ENCODE results near the gene ZSWIM4. TPM values are rescaled to one million over a fixed set of nuclear protein-coding genes. Genes with fewer than 3 reads are reported as not detected.
A peak's percentile ranks its signal among the peaks of the same experiment; 100 is the strongest.
"Not testable (repeated sequence)": the region's sequence is repeated elsewhere in the genome, so short reads cannot be mapped to it uniquely, and the experiment has no call there.

The ZSWIM4 gene
- total RNA-seq, 4 donors from 2014 or later = 6.9 to 15.6 (median 8.9) TPM

DNA sequence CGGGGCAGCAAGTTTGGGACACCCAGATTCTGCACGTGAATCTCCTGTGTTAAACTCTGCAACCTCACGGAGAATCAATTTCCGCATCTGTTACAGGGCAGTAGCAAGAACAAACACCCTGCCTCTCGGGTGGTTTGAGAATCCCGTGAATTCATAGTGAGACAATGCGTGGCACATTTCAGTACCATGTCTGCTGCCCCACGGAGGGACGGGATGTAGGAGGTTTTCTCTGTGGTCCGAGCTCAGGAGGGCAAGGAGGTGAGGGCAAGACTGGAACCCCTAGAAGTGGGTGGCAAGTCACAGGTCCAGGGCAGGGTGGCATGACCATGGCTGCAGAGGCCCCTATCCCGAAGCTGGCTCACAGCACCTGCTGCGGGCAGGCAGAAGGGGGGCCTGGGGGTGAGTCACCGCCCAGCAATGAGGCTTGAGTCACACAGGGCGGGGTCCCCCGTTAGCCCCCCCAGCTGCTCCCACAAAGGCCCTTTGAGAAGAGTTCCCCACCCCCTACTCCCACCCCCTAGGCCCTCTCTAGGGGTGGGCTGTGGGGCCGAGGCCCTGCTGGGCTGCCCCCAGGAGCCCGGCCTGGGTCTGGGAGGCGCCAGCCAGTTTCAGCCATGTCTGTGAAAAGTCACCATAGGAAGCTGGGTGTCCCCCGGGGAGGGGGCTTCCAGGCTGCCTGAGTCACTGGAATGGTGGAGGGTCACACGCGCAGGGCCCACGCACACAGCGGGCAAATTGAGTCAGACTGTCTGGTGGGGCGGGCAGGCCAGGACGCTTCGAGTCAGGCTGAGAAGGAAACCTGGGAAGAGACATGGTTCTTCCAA lies 55.9 kb downstream of the ZSWIM4 start:
- no peaks in the 10 kb centered on the region for H3K27me3 ChIP-seq
- peaks cover 30 to 48% of the 10 kb centered on the region in 2 donors for H3K4me1 ChIP-seq
- peak; percentile 76 to 77 for DNase-seq
- intact Hi-C loops (cut with DNase I) = no loop called here
- peak overlapping the region in 1 of 3 donors; percentile 17 for H3K4me3 ChIP-seq (replicated peaks in 1 of 3)
- H3K36me3 ChIP-seq = no peaks in the 10 kb centered on the region
- WGBS, 2 donors = 42 to 66% methylated on average over 15 to 20 of the region's 26 CpGs
- H3K27ac ChIP-seq = peak overlapping the region; percentile 90 to 100 (median 100)
- TF ChIP-seq POLR2A (IDR thresholded peaks at IDR 0.05) (no peak), CTCF (IDR thresholded peaks at IDR 0.05) (no peak)
- no peaks in the 10 kb centered on the region for H3K9me3 ChIP-seq

DNA sequence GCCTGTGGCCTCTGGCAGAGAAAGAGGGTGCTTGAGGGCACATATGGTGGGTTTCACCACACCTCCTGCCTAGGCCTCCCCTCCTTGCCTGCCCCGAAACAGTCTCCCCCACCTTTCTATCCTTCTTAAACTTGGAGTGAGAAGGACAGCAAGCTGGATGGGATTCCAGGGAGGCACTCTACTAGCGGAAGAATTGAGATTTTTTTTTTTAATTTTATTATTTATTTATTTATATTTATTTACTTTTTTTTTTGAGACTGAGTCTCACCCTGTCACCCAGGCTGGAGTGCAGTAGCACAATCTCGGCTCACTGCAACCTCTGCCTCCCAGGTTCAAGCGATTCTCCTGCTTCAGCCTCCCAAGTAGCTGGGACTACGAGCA lies 56.5 kb downstream of the ZSWIM4 start:
- DNase-seq; H3K9me3 ChIP-seq; H3K36me3 ChIP-seq; intact Hi-C loops (cut with DNase I); H3K27me3 ChIP-seq; H3K4me3 ChIP-seq (replicated peaks in 1 of 3): not testable (repeated sequence)
- H3K4me1 ChIP-seq = peaks cover 23 to 42% of the 10 kb centered on the region in 2 donors
- 81 to 93% methylated on average over 5 of the region's 5 CpGs for WGBS, 2 donors
- peak overlapping the region; percentile 90 to 100 (median 100) for H3K27ac ChIP-seq

GRCh38 chr19:13852171-13852707 lies 57.0 kb downstream of the ZSWIM4 start:
- H3K9me3 ChIP-seq; intact Hi-C loops (cut with DNase I); DNase-seq; H3K36me3 ChIP-seq; H3K27me3 ChIP-seq; H3K4me3 ChIP-seq (replicated peaks in 1 of 3): not testable (repeated sequence)
- Histone ChIP-seq H3K27ac (peak overlapping the region in 2 of 3 donors; percentile 100), H3K4me1 (peaks cover 19 to 37% of the 10 kb centered on the region in 2 donors)
- 92 to 93% methylated on average over 12 of the region's 12 CpGs for WGBS, 2 donors

DNA sequence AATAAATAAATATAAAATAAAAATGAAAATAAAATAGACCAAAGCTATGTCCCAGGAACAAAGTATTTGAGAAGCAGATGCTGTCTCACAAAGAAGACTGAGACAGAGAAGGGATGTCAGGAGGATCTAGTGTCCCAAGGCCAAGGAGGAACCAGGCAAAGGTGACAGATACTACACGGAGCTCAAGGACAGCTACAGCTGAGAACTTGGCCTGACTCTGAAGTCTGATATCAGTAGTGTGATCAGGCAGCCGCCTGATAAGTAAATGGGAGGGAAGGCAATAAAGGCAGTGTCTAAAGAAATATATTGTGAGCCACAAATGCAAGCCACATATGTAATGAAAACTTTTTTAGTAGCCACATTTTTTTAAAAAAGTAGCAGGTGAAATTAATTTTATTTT lies 61.3 kb downstream of the ZSWIM4 start:
- intact Hi-C loops (cut with DNase I) = no loop called here
- DNase-seq = no peak
- Histone ChIP-seq H3K9me3 (no peaks in the 10 kb centered on the region), H3K27ac (no peak overlapping the region), H3K36me3 (no peaks in the 10 kb centered on the region), H3K27me3 (no peaks in the 10 kb centered on the region), H3K4me1 (peaks cover under 1 to 16% of the 10 kb centered on the region in 2 donors), H3K4me3 (replicated peaks in 1 of 3) (no peak overlapping the region)
- 77 to 82% methylated on average over 2 of the region's 2 CpGs for WGBS, 2 donors
- no peak for TF ChIP-seq POLR2A (IDR thresholded peaks at IDR 0.05)
- TF ChIP-seq CTCF (IDR thresholded peaks at IDR 0.05) = no peak

GRCh38 chr19:13859361-13859880 lies 64.2 kb downstream of the ZSWIM4 start:
- intact Hi-C loops (cut with DNase I) = no loop called here
- no peak overlapping the region for H3K27ac ChIP-seq

More at GRCh38 chr19:13859361-13859880, 64.2 kb downstream of the ZSWIM4 start:
- no peak for DNase-seq
- no peaks in the 10 kb centered on the region for H3K9me3 ChIP-seq
- H3K27me3 ChIP-seq = no peaks in the 10 kb centered on the region
- H3K4me3 ChIP-seq (replicated peaks in 1 of 3) = no peak overlapping the region
- no peak for TF ChIP-seq POLR2A (IDR thresholded peaks at IDR 0.05)
- no peak for TF ChIP-seq CTCF (IDR thresholded peaks at IDR 0.05)
- 94 to 100% methylated on average over 3 of the region's 3 CpGs for WGBS, 2 donors
- H3K36me3 ChIP-seq = no peaks in the 10 kb centered on the region
- peaks cover 0 to 11% of the 10 kb centered on the region in 2 donors for H3K4me1 ChIP-seq
